OCI-LY7 (cell line): ENCODE data around the gene GALK1.

Experiments used
- CTCF ChIP-seq: fragments of 200-600 bp; sonication (generic); conservative IDR thresholded peaks from 2 replicates; pipeline ENCODE4 v1.5.1; 2014; ENCODE audit warnings: mild to moderate bottlenecking, antibody characterized with exemption, low read length, moderate library complexity, mixed read lengths
- EZH2phosphoT487 ChIP-seq: fragments of 200-600 bp; sonication (generic); IDR thresholded peaks from 2 replicates; pipeline ENCODE4 v1.6.1; 2018; ENCODE audit warnings: low read depth, borderline replicate concordance, mild to moderate bottlenecking, mixed run types, antibody characterized with exemption, low read length, moderate library complexity, mixed read lengths

GRCh38 chr17:75807861-75808260, 42.9 kb upstream of the GALK1 start:
- TF ChIP-seq CTCF: no peak
- TF ChIP-seq EZH2phosphoT487: no peak
